Measurements from ENCODE around the gene ZNF365.

GRCh38 chr10:62330213-62330612 lies 44.0 kb upstream of the ZNF365 start:
- TF ChIP-seq CTCF (IDR thresholded peaks at IDR 0.05; ENCODE audit: low read length) (no peak), EZH2 (optimal IDR thresholded peaks at IDR 0.05; ENCODE audit: low read depth, low read length) (no peak), EZH2phosphoT487 (IDR thresholded peaks at IDR 0.05; ENCODE audit: low read length) (no peak)

Measured in MM.1S (cell line).